H1 (cell line): ENCODE measurements around the gene ABCC4. TPM values are rescaled to one million over a fixed set of nuclear protein-coding genes. Genes with fewer than 3 reads are reported as not detected.

Experiments used
- CHD7 ChIP-seq: fragments of 300-600 bp; sonication (generic); IDR thresholded peaks from 2 replicates; pipeline ENCODE4 v1.7.1; 2012; ENCODE audit warnings: low read length, moderate library complexity, mild to moderate bottlenecking, inconsistent platforms; ENCODE audit not compliant: insufficient replicate concordance
- CTBP2 ChIP-seq: IDR thresholded peaks from 2 replicates; pipeline ENCODE4 v1.7.0; 2011; ENCODE audit warnings: borderline replicate concordance, mild to moderate bottlenecking, moderate library complexity, mixed read lengths, low read length; ENCODE audit not compliant: insufficient read depth, insufficient read length
- EGR1 ChIP-seq: IDR thresholded peaks from 2 replicates; pipeline ENCODE4 v1.6.1; 2011; ENCODE audit warnings: low read depth, low read length, borderline replicate concordance
- RXRA ChIP-seq: IDR thresholded peaks from 2 replicates; pipeline ENCODE4 v1.6.1; 2011; ENCODE audit warnings: low read depth, mild to moderate bottlenecking, low read length, moderate library complexity; ENCODE audit not compliant: insufficient read depth
- SAP30 ChIP-seq: fragments of 300-600 bp; sonication (generic); IDR thresholded peaks from 2 replicates; pipeline ENCODE4 v1.7.1; 2012; ENCODE audit warnings: low read length, moderate library complexity, mild to moderate bottlenecking, inconsistent platforms; ENCODE audit not compliant: insufficient read depth, insufficient replicate concordance
- SIRT6 ChIP-seq: IDR thresholded peaks from one replicate; pipeline ENCODE4 v1.7.1; 2012; ENCODE audit warnings: low read length, inconsistent platforms
- SIX5 ChIP-seq: IDR thresholded peaks from 2 replicates; pipeline ENCODE4 v1.6.1; 2011; ENCODE audit warnings: mild to moderate bottlenecking, low read depth, low read length
- USF2 ChIP-seq: IDR thresholded peaks from 2 replicates; pipeline ENCODE4 v1.6.1; 2011; ENCODE audit warnings: low read length, improper control_type of control experiment
- YY1 ChIP-seq: IDR thresholded peaks from 2 replicates; pipeline ENCODE4 v1.6.1; 2011; ENCODE audit warnings: low read depth, mild to moderate bottlenecking, low read length
- ZNF274 ChIP-seq: IDR thresholded peaks from 2 replicates; pipeline ENCODE4 v1.7.0; 2012; ENCODE audit warnings: low read length, borderline replicate concordance; ENCODE audit errors: extremely low read depth
- polyA plus RNA-seq, 7 experiments: library from polyadenylated mRNA; depleted of rRNA in 3 of 7; stranded (reverse) in 5 of 7; unstranded in 2 of 7; fragments of >200 nt in 5 of 7; fragments of 200-250 nt in 2 of 7; gene quantifications; 1 replicate in 5 of 7; 2 replicates in 1 of 7; 4 replicates in 1 of 7; pipeline versions ENCODE4 v1.2.1 to v1.2.3, GENCODE V29; 2011 to 2013; ENCODE audit warnings: missing spikeins in 2 of 7, mixed read lengths in 2 of 7
- total RNA-seq: library from RNA; stranded (reverse); fragmentation: NEBNext Ultra II Directional; extraction: Animal tissue kit (Norgen Biotek cat#: 25700); gene quantifications from 2 replicates; pipeline ENCODE4 v1.2.1, GENCODE V29; 2021

The ABCC4 gene
- total and polyA plus RNA-seq, 2 of the 8 experiments (the other 6 are each of a cell fraction or from before 2014, with no cell fraction given), result 4.0 to 14.1 TPM

DNA sequence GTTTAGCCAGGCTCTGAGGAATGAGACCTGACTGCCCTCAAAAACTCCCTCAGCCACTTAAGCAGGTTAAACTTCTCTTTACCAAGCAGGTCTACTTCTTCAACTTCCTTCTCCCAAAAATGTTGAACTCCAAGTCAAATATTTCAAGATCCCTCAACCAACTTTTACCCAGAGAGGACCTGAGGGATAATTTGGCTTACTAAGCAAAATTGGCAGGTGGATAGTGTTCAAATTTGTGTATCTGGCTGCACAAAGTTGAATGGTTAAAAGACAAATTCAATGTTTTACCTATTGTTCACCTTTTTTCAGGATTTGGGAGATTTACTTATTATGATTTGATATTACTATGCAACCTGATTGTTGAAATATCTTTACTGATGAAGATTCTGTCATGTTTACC lies 296.0 kb downstream of the ABCC4 start (continued):
- TF ChIP-seq CHD7 (no peak), SIX5 (no peak), RXRA (no peak), EGR1 (no peak), CTBP2 (no peak), ZNF274 (no peak), SIRT6 (no peak), SAP30 (no peak), USF2 (no peak), YY1 (no peak)
- TF ChIP-seq, all 59 proteins: peak for 0
